Epithelial cell of proximal tubule (primary cell): ENCODE data around the gene ARHGEF18. TPM values are rescaled to one million over a fixed set of nuclear protein-coding genes. Genes with fewer than 3 reads are reported as not detected.

ENCODE experiments used
- DNase-seq: peaks from one replicate; pipeline ENCODE4 v3.0.0-alpha.2; 2011; ENCODE audit warnings: low read depth
- H3K4me3 ChIP-seq: 2 replicates; pipeline ENCODE4 v1.5.1; 2011; ENCODE audit warnings: low read depth, mild to moderate bottlenecking, low read length
- CTCF ChIP-seq: conservative IDR thresholded peaks from 2 replicates; pipeline ENCODE4 v1.5.1; 2012; ENCODE audit warnings: low read depth, mild to moderate bottlenecking, low read length
- total RNA-seq: library from RNA; depleted of rRNA; stranded (reverse); fragments of >200 nt; gene quantifications from 2 replicates; pipeline ENCODE4 v1.2.3, GENCODE V29; 2015

Gene ARHGEF18
- total RNA-seq, 1 donor from 2014 or later, result 61.5 TPM

GRCh38 chr19:7349231-7349591 lies 474 bp downstream of the ARHGEF18 start:
- no peak overlapping the region for H3K4me3 ChIP-seq
- no peak for DNase-seq
- TF ChIP-seq CTCF, result no peak

- no peak for DNase-seq
- no peak overlapping the region for H3K4me3 ChIP-seq
- TF ChIP-seq CTCF, result no peak
These were observed 1.4 kb downstream of the ARHGEF18 start for GRCh38 chr19:7349961-7350711.

GRCh38 chr19:7351861-7352260 lies 3.1 kb downstream of the ARHGEF18 start:
- H3K4me3 ChIP-seq, result no peak overlapping the region
- TF ChIP-seq CTCF, result no peak
- no peak for DNase-seq

GRCh38 chr19:7355151-7355820 lies 6.5 kb downstream of the ARHGEF18 start:
- TF ChIP-seq CTCF, result no peak
- DNase-seq, result no peak
- no peak overlapping the region for H3K4me3 ChIP-seq

GRCh38 chr19:7355871-7356270 lies 7.1 kb downstream of the ARHGEF18 start:
- no peak for TF ChIP-seq CTCF
- no peak for DNase-seq
- no peak overlapping the region for H3K4me3 ChIP-seq

- H3K4me3 ChIP-seq, result no peak overlapping the region
- DNase-seq, result no peak
- no peak for TF ChIP-seq CTCF
These were observed 8.3 kb downstream of the ARHGEF18 start for GRCh38 chr19:7356899-7357627.
